Peyer's patch (tissue), 4 donors: Measurements from ENCODE around the gene CEP63.

ENCODE experiments used
- CTCF ChIP-seq, 6 experiments: fragments of 450-650 bp in 4 of 6; fragments of 200-600 bp in 2 of 6; sonication (generic) in 1 of 6; IDR thresholded peaks; one replicate each; pipeline ENCODE4 v1.5.1; 2017 to 2019; ENCODE audit warnings: antibody characterized with exemption in 6 of 6, mild to moderate bottlenecking in 3 of 6, moderate library complexity in 1 of 6
- POLR2A ChIP-seq, 2 donors: fragments of 450-650 bp; IDR thresholded peaks; one replicate each; pipeline ENCODE4 v1.5.1; 2017; ENCODE audit warnings: antibody characterized with exemption in 2 of 2, mild to moderate bottlenecking in 2 of 2, moderate library complexity in 2 of 2

- TF ChIP-seq CTCF (IDR thresholded peaks at IDR 0.05) = no peak
- no peak for TF ChIP-seq POLR2A (IDR thresholded peaks at IDR 0.05)
Measured at GRCh38 chr3:134525293-134525692, 39.4 kb downstream of the CEP63 start.
